ENCODE data around the gene SMARCC1.

GRCh38 chr3:47578691-47579632 is 202.7 kb downstream of the SMARCC1 start, which contains the start of gene CSPG5:
- no peak for TF ChIP-seq REST (IDR thresholded peaks at IDR 0.05)
- TF ChIP-seq CTCF (IDR thresholded peaks at IDR 0.05) = no peak
- TF ChIP-seq EP300 (IDR thresholded peaks at IDR 0.05) = no peak
- no peak for TF ChIP-seq FOXS1 (CRISPR knock-in tag; IDR thresholded peaks at IDR 0.05)
- TF ChIP-seq MAX (IDR thresholded peaks at IDR 0.05) = no peak
- no peak for TF ChIP-seq POLR2AphosphoS2 (conservative IDR thresholded peaks at IDR 0.05; ENCODE audit: low read length)

Data from A549 (cell line).